SK-N-DZ (cell line): Measurements from ENCODE around the gene THAP5.

Experiments used
- DNase-seq: peaks from one replicate; pipeline ENCODE4 v3.0.0-alpha.2; 2015; ENCODE audit warnings: low spot score

THAP5 gene

GRCh38 chr7:108533712-108534111 is 35.8 kb downstream of the THAP5 start:
- no peak for DNase-seq

GRCh38 chr7:108529341-108529740 is 40.2 kb downstream of the THAP5 start:
- DNase-seq: no peak

DNA sequence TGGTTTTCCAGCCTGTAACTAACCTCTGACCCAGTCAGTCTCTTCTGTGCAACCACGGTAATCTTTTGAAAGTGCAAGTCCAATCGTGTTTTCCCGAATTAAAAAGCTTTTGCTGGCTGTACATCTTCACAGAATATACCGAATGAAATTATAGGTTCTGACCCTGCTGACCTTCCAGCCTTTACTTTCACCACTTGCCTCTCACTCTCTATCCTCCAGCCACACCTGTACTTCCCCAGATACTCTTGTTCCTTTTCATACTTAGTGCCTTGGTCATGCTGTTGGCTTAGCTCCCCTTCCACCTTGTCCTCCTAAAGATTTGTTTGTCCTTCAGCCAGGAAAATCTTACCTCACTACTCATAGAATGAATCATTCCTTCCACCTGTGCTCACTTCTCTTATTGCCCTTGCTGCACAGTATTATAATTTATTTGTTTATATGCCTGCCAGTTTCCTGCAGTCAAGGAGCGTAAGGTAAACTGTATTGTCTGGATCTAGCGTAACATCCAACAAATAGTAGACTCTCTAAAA is 41.3 kb downstream of the THAP5 start:
- DNase-seq: no peak

GRCh38 chr7:108526768-108527017 is 42.8 kb downstream of the THAP5 start:
- DNase-seq: no peak

DNA sequence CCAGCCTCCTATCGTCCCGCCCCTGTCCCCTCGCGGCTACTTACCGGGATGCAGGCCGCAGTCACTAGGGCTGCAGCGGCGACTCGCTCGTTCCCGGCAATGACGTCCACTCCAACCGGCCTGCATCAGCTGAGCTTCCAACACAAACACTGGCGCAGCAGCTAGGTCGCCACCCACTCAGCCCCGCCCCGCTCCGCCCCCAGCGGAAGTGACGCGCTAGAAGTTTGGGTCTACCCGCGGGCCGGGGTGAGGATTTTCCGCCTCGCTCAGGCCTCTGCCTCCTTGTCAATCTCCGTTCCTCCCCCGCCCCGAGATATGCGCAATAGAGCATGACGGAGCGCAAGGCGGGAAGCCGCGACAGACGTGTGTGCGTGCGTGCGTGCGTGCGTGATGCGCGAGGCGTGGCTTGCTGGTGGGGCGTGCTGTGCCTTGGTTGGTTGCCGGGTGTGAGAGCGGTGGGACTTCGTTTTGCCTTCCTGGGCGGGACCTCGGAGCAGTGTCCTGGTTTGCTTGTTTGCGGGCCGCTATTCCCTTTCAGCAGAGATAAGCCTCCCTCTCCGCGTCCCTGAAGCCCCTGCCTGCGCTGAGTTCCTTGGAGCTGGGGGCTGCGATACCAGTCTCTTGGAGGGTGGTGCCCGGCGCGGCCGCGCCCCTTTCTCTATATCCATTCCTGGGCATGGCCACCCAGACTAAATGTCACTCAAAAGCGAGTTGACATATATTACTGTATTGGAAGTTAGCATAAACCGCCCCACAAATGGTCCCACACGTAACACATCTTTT is 43.3 kb downstream of the THAP5 start, which contains the start of gene PNPLA8:
Gene PNPLA8 (minus strand): TSS at position 151 of the 783 bp plus-strand sequence. CDS start 10,644 bp downstream, outside the sequence.
- DNase-seq: peak; percentile 99

DNA sequence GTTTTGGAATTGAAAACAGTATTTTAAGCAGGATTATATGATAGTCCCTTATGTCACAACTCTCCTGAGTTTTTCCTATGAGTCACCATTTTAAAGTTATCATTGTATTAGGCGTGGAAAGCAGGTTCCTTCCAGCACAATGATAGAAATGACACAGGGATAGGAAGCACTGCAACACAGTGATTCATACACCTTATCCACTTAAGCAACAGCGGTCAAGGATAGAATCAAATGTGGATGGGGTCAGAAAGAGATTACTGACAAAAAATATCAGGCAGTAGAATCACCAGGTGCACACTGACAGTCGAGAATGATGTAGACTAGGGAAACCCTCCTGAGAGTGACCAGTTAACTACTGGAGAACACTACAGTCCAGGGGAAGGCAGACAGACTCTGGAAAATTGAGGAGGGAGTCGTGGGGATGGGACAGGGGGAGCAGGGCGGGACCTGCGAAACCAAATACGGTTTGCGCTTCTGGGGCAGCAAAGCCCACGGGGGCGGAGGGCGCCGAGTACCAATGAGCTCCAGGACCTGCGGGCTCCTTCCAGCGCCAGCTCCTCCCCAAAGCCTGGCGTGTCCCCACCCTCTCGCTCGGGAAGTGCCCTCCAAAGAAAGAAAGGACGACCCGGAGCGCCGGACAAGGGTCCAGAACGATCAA is 44.0 kb downstream of the THAP5 start:
- no peak for DNase-seq

DNA sequence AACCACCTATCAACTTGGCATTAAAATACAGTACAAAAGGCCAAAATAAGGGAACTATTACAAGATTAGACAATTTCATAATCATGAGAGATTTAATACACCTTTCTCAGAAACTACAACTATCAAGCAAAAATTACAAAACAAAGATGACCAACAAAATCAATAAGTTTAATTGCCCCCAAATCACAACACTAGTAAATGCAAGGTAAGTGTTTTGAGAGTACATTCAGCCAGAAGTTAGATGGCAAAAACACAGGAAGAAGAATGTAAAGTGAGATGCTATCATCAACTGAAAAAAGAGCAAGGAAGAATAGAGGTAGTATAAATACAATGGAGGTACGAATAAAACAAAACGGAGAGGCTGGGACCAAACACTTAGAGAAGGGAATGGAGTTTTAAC is 46.7 kb downstream of the THAP5 start:
- DNase-seq: no peak

GRCh38 chr7:108517951-108518350 is 51.6 kb downstream of the THAP5 start:
- DNase-seq: no peak

- DNase-seq: no peak
Observed at GRCh38 chr7:108515630-108516029, 53.9 kb downstream of the THAP5 start.

- no peak for DNase-seq
Observed at GRCh38 chr7:108515013-108515412, 54.5 kb downstream of the THAP5 start.
